Measurements from ENCODE around the gene PRSS33. TPM values are rescaled to one million over a fixed set of nuclear protein-coding genes. Genes with fewer than 3 reads are reported as not detected.

The PRSS33 gene
- total RNA-seq, 1 donor from 2014 or later = not detected

DNA sequence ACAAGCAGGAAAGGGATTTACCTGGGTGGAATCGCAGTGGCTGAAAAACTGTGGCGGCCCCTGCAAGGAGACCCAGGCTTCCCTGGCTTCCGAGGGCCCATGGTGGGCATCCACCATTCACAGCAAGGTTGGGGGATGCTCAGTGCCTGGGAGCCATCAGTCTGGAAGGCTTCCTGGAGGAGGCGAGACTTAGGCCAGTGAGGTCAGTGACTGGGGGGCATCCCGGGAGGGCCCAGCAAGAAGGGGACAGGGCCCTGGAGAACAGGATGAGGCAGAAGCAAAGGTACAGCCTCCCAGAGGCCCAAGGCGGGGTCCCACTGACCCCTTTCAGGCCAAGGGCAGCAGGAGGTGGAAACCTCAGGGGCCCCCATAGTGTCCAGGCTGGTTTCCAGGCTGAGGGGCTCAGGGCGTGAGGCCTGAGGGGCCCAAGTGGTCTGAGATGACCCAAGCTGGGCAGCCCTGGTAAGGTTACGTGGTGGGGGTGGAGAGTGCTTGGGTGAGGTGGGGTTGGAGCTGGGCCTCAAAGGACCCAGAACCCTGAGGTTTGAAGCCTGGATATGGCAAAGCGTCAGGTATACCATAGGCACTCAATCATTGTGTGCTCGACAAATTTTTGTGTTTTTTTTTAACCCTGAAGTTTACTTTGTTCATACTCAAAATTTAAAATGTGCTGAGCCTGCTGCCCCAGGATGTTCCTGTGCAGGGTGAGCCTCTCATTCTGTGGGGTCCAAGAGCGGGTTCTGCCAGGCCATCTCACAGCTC lies 50.7 kb downstream of the PRSS33 start:
- intact Hi-C loops (cut with DNase I) = no loop called here
- ATAC-seq (no peak), DNase-seq (ENCODE audit: low spot score) (no peak)

DNA sequence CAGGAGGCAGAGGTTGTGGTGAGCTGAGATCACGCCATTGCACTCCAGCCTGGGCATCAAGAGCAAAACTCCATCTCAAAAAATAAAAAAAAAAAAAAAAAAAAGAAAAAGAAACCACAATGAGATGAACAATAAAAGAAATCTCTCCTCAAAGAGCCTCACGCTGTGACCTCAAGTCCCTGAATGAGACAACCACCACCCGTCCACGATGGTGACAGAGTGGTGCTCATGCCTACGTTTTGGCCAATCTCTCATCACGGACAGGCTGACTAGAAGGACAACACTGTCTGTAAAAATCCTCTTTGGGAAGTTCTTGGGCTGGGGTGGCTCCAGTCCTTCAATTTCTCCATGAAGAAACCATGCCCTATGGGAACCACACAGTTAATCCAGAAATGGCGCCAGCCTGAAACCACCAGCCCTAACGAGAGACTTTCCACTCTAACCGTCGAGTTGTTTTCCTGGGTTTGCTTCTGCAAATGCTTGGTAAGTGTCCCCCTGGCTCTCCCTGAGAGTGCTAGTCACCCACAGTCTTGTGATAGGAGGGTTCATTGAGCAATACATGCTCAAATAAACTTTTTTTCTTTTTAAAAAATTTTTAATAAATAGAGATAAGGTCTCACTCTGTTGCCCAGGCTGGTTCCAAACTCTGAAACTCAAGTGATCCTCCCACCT lies 52.4 kb downstream of the PRSS33 start:
- intact Hi-C loops (cut with DNase I) = no loop called here
- ATAC-seq (no peak), DNase-seq (ENCODE audit: low spot score) (no peak)

Other genes with a start within 250 kb of the PRSS33 start
- 46.3 TPM for gene PDPK1, start 249.5 kb downstream of the PRSS33 start, total RNA-seq
- gene KCTD5, start 105.0 kb downstream of the PRSS33 start, total RNA-seq = 18.2 TPM
- gene PRSS27, start 67.3 kb downstream of the PRSS33 start, total RNA-seq = 2.1 TPM
- 931 TPM for gene SRRM2, start 34.9 kb downstream of the PRSS33 start, total RNA-seq
- 228 TPM for gene ELOB, start 10.3 kb downstream of the PRSS33 start, total RNA-seq
- gene PRSS41, start 10.9 kb upstream of the PRSS33 start, total RNA-seq = not detected
- gene PRSS21, start 29.7 kb upstream of the PRSS33 start, total RNA-seq = 0.40 TPM
- not detected for gene ZG16B, start 42.7 kb upstream of the PRSS33 start, total RNA-seq
- gene PRSS22, start 70.6 kb upstream of the PRSS33 start, total RNA-seq = 0.36 TPM
- 17.7 TPM for gene FLYWCH2, start 95.7 kb upstream of the PRSS33 start, total RNA-seq
- gene FLYWCH1, start 124.4 kb upstream of the PRSS33 start, total RNA-seq = 72.5 TPM
- not detected for gene KREMEN2, start 176.7 kb upstream of the PRSS33 start, total RNA-seq
- 6.6 TPM for gene PAQR4, start 181.8 kb upstream of the PRSS33 start, total RNA-seq
- 1.9 TPM for gene PKMYT1, start 192.9 kb upstream of the PRSS33 start, total RNA-seq
- 0.53 TPM for gene CLDN9, start 225.4 kb upstream of the PRSS33 start, total RNA-seq
- not detected for gene CLDN6, start 230.6 kb upstream of the PRSS33 start, total RNA-seq
- 13.6 TPM for gene TNFRSF12A, start 232.8 kb upstream of the PRSS33 start, total RNA-seq
- gene HCFC1R1, start 236.4 kb upstream of the PRSS33 start, total RNA-seq = 65.9 TPM
- 13.6 TPM for gene THOC6, start 236.5 kb upstream of the PRSS33 start, total RNA-seq
- gene BICDL2, start 249.4 kb upstream of the PRSS33 start, total RNA-seq = 0.22 TPM

Data from sciatic nerve (tissue), 2 donors.